ENCODE measurements around the gene CELF5.
"Not testable (repeated sequence)": the region's sequence is repeated elsewhere in the genome, so short reads cannot be mapped to it uniquely, and the experiment has no call there.

CELF5 gene

GRCh38 chr19:3275583-3276340, 51.3 kb downstream of the CELF5 start:
- DNase-seq, result peak; percentile 89 to 95 (median 92)

GRCh38 chr19:3276341-3276799, 51.9 kb downstream of the CELF5 start:
- DNase-seq, result peak in 1 of 3 experiments; percentile 84

GRCh38 chr19:3277649-3278048, 53.2 kb downstream of the CELF5 start:
- DNase-seq, result no peak

- DNase-seq, result no peak
Measured at GRCh38 chr19:3278294-3278693, 53.8 kb downstream of the CELF5 start.

- no peak for DNase-seq
Measured at GRCh38 chr19:3278749-3279148, 54.3 kb downstream of the CELF5 start.

- DNase-seq, result no peak
Measured at GRCh38 chr19:3279306-3279705, 54.8 kb downstream of the CELF5 start.

GRCh38 chr19:3281026-3281425, 56.6 kb downstream of the CELF5 start:
- DNase-seq, result no peak

- DNase-seq, result no peak
Measured at GRCh38 chr19:3282155-3282554, 57.7 kb downstream of the CELF5 start.

- no peak for DNase-seq
Measured at GRCh38 chr19:3282564-3282963, 58.1 kb downstream of the CELF5 start.

GRCh38 chr19:3283246-3283751, 58.8 kb downstream of the CELF5 start:
- no peak for DNase-seq

- no peak for DNase-seq
Measured at GRCh38 chr19:3283886-3284657, 59.6 kb downstream of the CELF5 start.

GRCh38 chr19:3284759-3285646, 60.5 kb downstream of the CELF5 start:
- peak in 2 of 3 experiments; percentile 21 to 57 for DNase-seq

GRCh38 chr19:3285647-3286176, 61.3 kb downstream of the CELF5 start:
- DNase-seq, result peak in 1 of 3 experiments; percentile 53

- no peak for DNase-seq
Measured at GRCh38 chr19:3287814-3288213, 63.4 kb downstream of the CELF5 start.

- not testable (repeated sequence) for DNase-seq
Measured at GRCh38 chr19:3288437-3288836, 64.0 kb downstream of the CELF5 start.

- no peak for DNase-seq
Measured at GRCh38 chr19:3289971-3290569, 65.6 kb downstream of the CELF5 start.

- DNase-seq, result not testable (repeated sequence)
Measured at GRCh38 chr19:3290858-3291257, 66.4 kb downstream of the CELF5 start.

- DNase-seq, result no peak
Measured at GRCh38 chr19:3291644-3292043, 67.2 kb downstream of the CELF5 start.

- no peak for DNase-seq
Measured at GRCh38 chr19:3292958-3293529, 68.6 kb downstream of the CELF5 start.

- no peak for DNase-seq
Measured at GRCh38 chr19:3293560-3293959, 69.1 kb downstream of the CELF5 start.

GRCh38 chr19:3294080-3294850, 69.8 kb downstream of the CELF5 start:
- no peak for DNase-seq

All from NCI-H1417 (cell line).